Activated naive CD4-positive, alpha-beta T cell treated with anti-CD3 and anti-CD28 coated beads, Interleukin-2, amount 50 U/mL, for 16 hours (primary cell): ENCODE results near the gene PTPRA.
"Not testable (repeated sequence)": the region's sequence is repeated elsewhere in the genome, so short reads cannot be mapped to it uniquely, and the experiment has no call there.

ENCODE experiments used
- DNase-seq: peaks from one replicate; pipeline ENCODE4 v3.0.0-alpha.2; 2020

The PTPRA gene

DNA sequence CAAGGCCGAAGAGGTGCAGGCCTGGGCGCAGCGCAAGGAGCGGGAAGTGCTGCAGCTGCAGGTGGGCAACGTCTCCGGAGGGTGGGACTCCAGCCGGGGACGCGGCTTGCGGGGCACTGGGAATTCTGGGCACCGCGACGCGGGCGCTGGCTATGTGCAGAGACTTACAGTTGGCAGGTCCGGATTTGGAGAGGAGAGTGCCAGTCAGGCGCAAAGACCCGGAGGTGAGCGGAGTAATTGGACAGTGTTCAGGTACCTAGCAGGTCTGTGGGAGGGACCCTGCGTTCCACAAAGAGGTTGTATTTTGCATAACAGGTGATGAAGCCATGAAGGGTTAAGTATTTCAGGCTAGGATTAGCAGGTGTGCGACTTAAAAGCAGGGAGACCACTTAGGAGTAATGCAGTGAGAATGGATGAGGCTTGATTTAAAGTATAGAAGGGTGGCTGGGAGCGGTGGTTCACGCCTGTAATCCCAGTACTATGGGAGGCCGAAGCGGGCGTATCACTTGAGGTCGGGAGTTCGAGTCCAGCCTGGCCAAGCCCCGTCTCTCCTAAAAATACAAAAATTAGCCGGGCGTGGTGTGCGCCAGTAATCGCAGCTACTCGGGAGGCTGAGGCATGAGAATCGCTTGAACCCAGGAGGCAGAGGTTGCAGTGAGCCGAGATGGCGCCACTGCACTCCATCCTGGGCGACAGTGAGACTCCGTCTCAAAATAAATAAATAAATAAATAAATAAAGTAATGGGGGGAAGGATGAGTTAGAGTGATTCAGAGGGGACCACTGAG is 173.6 kb downstream of the PTPRA start:
- DNase-seq: peak; percentile 19

GRCh38 chr20:3047486-3048419 is 174.5 kb downstream of the PTPRA start:
- DNase-seq: no peak

DNA sequence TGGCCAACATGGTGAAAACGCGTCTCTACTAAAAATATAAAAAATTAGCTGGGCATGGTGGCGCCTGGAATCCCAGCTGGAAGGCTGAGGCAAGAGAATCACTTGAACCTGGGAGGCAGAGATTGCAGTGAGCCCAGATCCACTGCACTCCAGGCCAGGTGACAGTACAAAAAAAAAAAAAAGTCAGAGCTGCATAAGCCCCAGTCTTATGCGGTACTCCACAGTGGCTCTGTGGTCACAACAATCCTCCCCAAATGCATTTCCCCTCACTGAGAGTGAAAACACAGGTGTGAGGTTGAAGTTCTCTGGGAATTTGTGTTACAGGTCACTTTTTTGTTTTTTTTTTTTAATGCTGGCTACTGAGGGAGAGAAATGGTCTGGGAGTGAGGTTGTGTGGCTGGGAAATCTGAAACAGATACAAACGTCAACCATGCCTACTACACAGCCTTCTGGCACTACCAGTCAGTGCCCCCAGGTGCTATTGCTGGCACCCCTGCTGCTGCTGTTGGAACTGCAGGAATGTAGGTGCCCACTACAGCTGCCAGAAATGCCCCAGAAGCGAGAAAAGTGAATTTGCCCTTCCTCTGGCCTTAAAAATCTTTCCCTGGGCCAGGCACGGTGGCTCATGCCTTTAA is 178.2 kb downstream of the PTPRA start:
- DNase-seq: no peak

DNA sequence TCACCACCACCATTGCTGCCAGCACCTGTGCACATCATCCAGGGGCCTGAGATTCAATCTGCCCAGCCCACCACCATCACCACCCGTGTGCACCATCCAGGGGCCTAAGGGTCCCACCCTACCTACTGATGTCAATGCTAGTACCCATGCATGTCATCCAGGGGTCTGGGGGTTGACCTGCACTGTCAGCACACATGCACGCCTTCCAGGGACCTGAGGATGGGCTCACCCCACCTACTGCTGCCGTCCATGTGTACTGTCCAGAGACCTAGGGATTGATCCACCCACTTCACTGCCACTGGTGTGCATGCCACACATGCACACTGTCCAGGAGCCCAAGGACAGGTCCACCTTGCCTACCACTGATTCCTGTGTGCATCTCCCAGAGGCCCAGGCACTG is 186.2 kb downstream of the PTPRA start:
- DNase-seq: no peak

- DNase-seq: not testable (repeated sequence)
These were observed 190.8 kb downstream of the PTPRA start for GRCh38 chr20:3064119-3064518.

DNA sequence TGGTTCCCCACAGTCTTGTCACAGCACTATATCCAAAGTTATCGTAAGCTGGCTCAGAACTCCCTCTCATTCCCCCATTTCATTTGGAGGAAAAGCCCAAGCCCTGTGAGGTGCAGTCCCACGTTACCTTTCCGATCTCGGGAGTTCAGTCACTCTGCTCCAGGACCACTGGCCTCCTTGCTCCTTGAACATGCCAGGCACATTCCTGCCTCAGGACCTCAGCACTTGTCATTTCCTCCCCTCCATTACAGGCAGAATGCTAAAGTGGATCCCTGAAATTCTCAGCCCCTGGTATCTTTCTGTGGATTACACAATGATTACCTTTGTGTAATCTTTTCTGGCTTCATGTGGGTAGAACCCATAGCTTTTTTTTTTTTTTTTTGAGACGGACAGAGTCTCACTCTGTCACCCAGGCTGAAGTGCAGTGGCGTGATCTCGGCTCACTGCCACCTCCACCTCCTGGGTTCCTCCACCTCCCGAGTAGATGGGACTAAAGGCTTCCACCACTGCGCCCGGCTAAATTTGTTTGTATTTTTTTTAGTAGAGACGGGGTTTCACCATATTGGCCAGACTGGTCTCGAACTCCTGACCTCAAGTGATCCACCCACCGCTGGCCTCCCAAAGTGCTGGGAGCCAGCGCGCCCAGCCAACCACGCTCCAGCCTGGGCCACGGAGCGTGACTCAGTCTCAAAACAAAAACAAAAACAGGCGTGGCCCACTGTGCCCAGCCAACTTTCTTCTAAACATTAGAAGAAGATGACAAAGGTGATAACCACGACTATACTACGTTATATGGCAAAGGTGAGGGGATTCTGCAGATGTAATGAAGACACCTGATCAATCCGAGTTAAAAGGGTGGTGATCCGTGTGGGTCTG is 194.1 kb downstream of the PTPRA start:
- DNase-seq: no peak

DNA sequence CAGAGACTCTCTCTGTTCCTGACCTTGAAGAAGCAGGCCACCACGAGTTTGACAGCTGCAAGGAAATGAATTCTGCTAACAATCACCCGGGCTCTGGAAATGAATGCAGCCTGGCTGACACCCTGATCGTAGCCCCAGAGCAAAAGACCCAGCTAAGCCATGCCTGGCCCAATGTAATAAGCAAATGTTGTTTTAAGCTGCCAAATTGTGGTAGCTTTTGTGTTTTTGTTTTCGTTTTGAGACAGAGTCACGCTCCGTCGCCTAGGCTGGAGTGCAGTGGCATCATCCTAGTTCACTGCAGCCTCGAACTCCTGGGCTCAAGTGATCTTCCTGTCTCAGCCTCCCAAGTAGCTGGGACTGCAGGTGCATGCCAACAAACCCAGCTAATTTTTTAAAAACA is 194.8 kb downstream of the PTPRA start:
- no peak for DNase-seq

- peak; percentile 28 for DNase-seq
These were observed 196.0 kb downstream of the PTPRA start for GRCh38 chr20:3068986-3069900.

- DNase-seq: no peak
These were observed 197.4 kb downstream of the PTPRA start for GRCh38 chr20:3070725-3071124.

- no peak for DNase-seq
These were observed 198.0 kb downstream of the PTPRA start for GRCh38 chr20:3071266-3071609.

DNA sequence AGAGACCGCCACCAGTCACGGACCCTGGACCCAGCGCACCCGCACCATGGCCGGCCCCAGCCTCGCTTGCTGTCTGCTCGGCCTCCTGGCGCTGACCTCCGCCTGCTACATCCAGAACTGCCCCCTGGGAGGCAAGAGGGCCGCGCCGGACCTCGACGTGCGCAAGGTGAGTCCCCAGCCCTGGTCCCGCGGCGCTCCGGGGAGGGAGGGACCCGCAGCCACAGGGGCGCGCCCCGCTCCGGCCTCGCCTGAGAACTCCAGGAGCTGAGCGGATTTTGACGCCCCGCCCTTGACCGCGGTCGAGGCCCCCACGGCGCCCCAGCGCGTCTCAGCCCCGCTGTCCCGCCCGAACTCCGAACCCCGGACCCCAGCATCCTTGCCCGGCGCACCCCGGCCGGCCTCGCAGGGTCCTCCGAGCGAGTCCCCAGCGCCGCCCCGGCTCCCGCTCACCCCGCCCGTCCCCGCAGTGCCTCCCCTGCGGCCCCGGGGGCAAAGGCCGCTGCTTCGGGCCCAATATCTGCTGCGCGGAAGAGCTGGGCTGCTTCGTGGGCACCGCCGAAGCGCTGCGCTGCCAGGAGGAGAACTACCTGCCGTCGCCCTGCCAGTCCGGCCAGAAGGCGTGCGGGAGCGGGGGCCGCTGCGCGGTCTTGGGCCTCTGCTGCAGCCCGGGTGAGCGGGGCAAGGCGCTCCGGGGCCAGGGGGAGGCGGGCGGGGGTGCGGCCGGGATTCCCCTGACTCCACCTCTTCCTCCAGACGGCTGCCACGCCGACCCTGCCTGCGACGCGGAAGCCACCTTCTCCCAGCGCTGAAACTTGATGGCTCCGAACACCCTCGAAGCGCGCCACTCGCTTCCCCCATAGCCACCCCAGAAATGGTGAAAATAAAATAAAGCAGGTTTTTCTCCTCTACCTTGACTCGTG is 198.6 kb downstream of the PTPRA start, which contains the start of gene OXT:
Gene OXT, plus strand, starts transcription at position 11 of the 920 bp plus-strand sequence. Its CDS starts 36 bp downstream, at position 47.
- DNase-seq: peak; percentile 76

GRCh38 chr20:3072530-3073250 is 199.4 kb downstream of the PTPRA start:
- no peak for DNase-seq

GRCh38 chr20:3073251-3073643 is 200.0 kb downstream of the PTPRA start:
- not testable (repeated sequence) for DNase-seq

GRCh38 chr20:3074812-3075211 is 201.5 kb downstream of the PTPRA start:
- no peak for DNase-seq

- DNase-seq: not testable (repeated sequence)
These were observed 202.0 kb downstream of the PTPRA start for GRCh38 chr20:3075315-3075714.

DNA sequence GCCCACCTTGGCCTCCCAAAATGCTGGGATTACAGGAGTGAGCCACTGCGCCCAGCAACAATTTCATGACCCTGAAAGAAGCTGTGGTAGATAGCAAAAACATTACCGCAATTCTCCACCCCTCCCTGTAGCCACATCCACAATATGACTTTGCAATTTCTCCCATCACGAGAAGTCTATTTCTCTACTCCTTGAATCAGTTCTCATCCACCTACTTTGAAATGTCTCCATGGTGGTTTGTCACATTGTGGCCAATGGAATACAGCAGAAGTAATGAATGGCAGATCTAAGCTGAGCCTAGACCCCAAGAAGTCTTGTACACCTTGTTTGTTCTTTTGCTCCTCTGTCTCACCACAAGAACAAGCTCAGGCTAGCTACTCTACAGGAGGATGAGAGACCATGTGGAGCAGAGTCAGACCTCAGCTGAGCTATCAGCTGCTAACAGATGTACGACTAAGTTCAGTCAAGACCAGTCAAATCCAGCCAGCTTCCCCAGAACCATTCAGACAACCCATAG is 204.4 kb downstream of the PTPRA start:
- DNase-seq: no peak

DNA sequence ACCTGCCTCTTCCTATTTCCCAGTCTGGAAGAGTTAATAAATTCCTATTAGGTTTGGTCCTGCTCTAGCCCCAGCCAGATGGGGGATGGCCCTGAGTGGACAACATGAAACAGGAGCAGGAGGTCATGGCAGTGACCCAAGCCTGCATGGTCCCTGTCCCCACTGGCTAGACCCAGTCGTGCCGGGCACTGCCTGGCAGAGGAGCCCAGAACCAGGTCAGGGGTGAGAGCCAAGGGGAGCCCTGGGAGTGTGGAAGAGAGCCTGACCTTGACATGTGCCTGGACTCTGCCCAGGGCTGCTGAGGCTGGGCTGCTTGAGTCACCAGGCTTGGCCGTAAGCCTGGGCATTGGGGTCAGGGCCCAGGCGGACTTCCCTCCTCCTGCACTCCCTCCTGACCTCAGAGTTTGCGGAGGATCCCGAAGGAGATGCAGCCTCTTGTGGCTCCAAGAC is 207.7 kb downstream of the PTPRA start:
- DNase-seq: no peak

GRCh38 chr20:3081641-3082040 is 208.4 kb downstream of the PTPRA start:
- no peak for DNase-seq
